DND-41 (cell line): Measurements from ENCODE around the gene HAPLN3.

Source experiments
- EZH2 ChIP-seq: IDR thresholded peaks from 3 replicates; pipeline ENCODE4 v1.6.1; 2012; ENCODE audit warnings: borderline replicate concordance, low read depth, mild to moderate bottlenecking, moderate library complexity, low read length, inconsistent platforms; ENCODE audit not compliant: severe bottlenecking
- TF ChIP-seq, protein P1 (sequence below): IDR thresholded peaks from 2 replicates; pipeline ENCODE4 v1.5.1; 2012; ENCODE audit warnings: borderline replicate concordance, low read length, moderate library complexity, mild to moderate bottlenecking; ENCODE audit not compliant: poor library complexity, severe bottlenecking; ENCODE audit errors: extremely low read depth

DNA sequence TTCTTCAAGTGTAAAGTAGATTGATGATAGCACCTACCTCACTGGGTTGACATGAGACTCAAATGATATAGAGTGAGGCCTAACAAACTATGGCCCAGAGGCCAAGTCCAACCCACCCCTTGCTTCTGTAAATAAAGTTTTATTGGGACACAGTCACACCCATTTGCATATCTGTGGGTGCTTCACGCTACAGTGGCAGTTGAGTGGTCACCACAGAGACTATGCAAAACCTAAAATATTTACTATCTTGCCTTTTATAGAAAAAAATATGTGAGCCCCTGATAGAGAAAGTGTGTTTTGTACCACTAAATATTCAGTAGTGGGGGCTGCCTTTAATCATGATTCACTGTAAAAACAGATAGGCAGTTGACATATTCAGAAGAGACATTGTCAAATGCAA is 54.1 kb downstream of the HAPLN3 start:
- TF ChIP-seq, protein P1, sequence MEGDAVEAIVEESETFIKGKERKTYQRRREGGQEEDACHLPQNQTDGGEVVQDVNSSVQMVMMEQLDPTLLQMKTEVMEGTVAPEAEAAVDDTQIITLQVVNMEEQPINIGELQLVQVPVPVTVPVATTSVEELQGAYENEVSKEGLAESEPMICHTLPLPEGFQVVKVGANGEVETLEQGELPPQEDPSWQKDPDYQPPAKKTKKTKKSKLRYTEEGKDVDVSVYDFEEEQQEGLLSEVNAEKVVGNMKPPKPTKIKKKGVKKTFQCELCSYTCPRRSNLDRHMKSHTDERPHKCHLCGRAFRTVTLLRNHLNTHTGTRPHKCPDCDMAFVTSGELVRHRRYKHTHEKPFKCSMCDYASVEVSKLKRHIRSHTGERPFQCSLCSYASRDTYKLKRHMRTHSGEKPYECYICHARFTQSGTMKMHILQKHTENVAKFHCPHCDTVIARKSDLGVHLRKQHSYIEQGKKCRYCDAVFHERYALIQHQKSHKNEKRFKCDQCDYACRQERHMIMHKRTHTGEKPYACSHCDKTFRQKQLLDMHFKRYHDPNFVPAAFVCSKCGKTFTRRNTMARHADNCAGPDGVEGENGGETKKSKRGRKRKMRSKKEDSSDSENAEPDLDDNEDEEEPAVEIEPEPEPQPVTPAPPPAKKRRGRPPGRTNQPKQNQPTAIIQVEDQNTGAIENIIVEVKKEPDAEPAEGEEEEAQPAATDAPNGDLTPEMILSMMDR, result no peak
- TF ChIP-seq EZH2, result no peak
